Erythroblast (primary cell): Measurements from ENCODE around the gene DDX27.

ENCODE experiments used
- GATA1 ChIP-seq: IDR thresholded peaks from 2 replicates; pipeline ENCODE4 v1.6.1; 2011; ENCODE audit warnings: low read depth, mild to moderate bottlenecking, control low read depth, low read length, moderate library complexity
- POLR2A ChIP-seq: IDR thresholded peaks from 2 replicates; pipeline ENCODE4 v1.6.1; 2011; ENCODE audit warnings: mild to moderate bottlenecking, low read length

- peak; percentile 91 for TF ChIP-seq POLR2A
- TF ChIP-seq GATA1, result no peak
Measured at GRCh38 chr20:49219091-49219923, at the start of gene DDX27.
